Measurements from ENCODE around the gene PEX11G. TPM values are rescaled to one million over a fixed set of nuclear protein-coding genes. Genes with fewer than 3 reads are reported as not detected.
"Not testable (repeated sequence)": the region's sequence is repeated elsewhere in the genome, so short reads cannot be mapped to it uniquely, and the experiment has no call there.

The PEX11G gene
- total and polyA plus RNA-seq, 8 donors = 1.5 to 6.8 (median 2.5) TPM

GRCh38 chr19:7456964-7457541 lies 31.8 kb downstream of the PEX11G start:
- Histone ChIP-seq H3K4me3 (no peak overlapping the region), H3K9me3 (no peaks in the 10 kb centered on the region), H3K27me3 (no peaks in the 10 kb centered on the region), H3K27ac (no peak overlapping the region), H3K4me1 (no peaks in the 10 kb centered on the region), H3K36me3 (peaks cover 2 to 52% (median 21%) of the 10 kb centered on the region in 3 donors)
- WGBS, 2 donors = 97 to 99% methylated on average over 11 of the region's 11 CpGs
- no peak for DNase-seq
- intact Hi-C loops (cut with DNase I) = no loop called here
- no peak for ATAC-seq
- TF ChIP-seq CTCF (IDR thresholded peaks at IDR 0.05) = no peak
- FAIRE-seq = no peak

GRCh38 chr19:7455600-7456296 lies 33.1 kb downstream of the PEX11G start:
- no peak overlapping the region for H3K4me3 ChIP-seq
- no peaks in the 10 kb centered on the region for H3K27me3 ChIP-seq
- FAIRE-seq (no peak), ATAC-seq (no peak), DNase-seq (no peak)
- WGBS, 2 donors = 96 to 97% methylated on average over 14 of the region's 14 CpGs
- intact Hi-C loops (cut with DNase I) = no loop called here
- H3K27ac ChIP-seq = no peak overlapping the region
- peaks cover 2 to 47% (median 16%) of the 10 kb centered on the region in 3 donors for H3K36me3 ChIP-seq
- H3K9me3 ChIP-seq = no peaks in the 10 kb centered on the region
- no peaks in the 10 kb centered on the region for H3K4me1 ChIP-seq
- no peak for TF ChIP-seq CTCF (IDR thresholded peaks at IDR 0.05)

GRCh38 chr19:7454998-7455397 lies 33.8 kb downstream of the PEX11G start:
- 96 to 97% methylated on average over 8 of the region's 8 CpGs for WGBS, 2 donors
- no peaks in the 10 kb centered on the region for H3K4me1 ChIP-seq
- no peak overlapping the region for H3K4me3 ChIP-seq
- no peak overlapping the region for H3K27ac ChIP-seq
- DNase-seq = no peak
- no peaks in the 10 kb centered on the region for H3K27me3 ChIP-seq
- intact Hi-C loops (cut with DNase I) = no loop called here
- TF ChIP-seq CTCF (IDR thresholded peaks at IDR 0.05) = no peak
- no peaks in the 10 kb centered on the region for H3K9me3 ChIP-seq
- FAIRE-seq = no peak
- ATAC-seq = no peak
- peaks cover 2 to 44% (median 13%) of the 10 kb centered on the region in 3 donors for H3K36me3 ChIP-seq

GRCh38 chr19:7450243-7451223 lies 38.3 kb downstream of the PEX11G start:
- no peaks in the 10 kb centered on the region for H3K27me3 ChIP-seq
- WGBS, 2 donors = 85 to 87% methylated on average over 53 of the region's 53 CpGs
- H3K4me3 ChIP-seq = no peak overlapping the region
- H3K36me3 ChIP-seq = peaks cover 0 to 52% (median 2%) of the 10 kb centered on the region in 3 donors
- ATAC-seq (peak in 2 of 4 donors; percentile 23 to 30), DNase-seq (no peak), FAIRE-seq (peak; percentile 97)
- H3K9me3 ChIP-seq = no peaks in the 10 kb centered on the region
- no peak overlapping the region for H3K27ac ChIP-seq
- H3K4me1 ChIP-seq = no peaks in the 10 kb centered on the region
- intact Hi-C loops (cut with DNase I) = no loop called here
- TF ChIP-seq CTCF (IDR thresholded peaks at IDR 0.05) = no peak

GRCh38 chr19:7449391-7450070 lies 39.3 kb downstream of the PEX11G start:
- FAIRE-seq = not testable (repeated sequence)
- 98 to 99% methylated on average over 6 of the region's 6 CpGs for WGBS, 2 donors

More at GRCh38 chr19:7449391-7450070, 39.3 kb downstream of the PEX11G start:
- H3K27ac ChIP-seq; H3K27me3 ChIP-seq; intact Hi-C loops (cut with DNase I); DNase-seq; H3K4me1 ChIP-seq; H3K4me3 ChIP-seq; H3K9me3 ChIP-seq; ATAC-seq: not testable (repeated sequence)
- H3K36me3 ChIP-seq = peaks cover 2 to 62% (median 9%) of the 10 kb centered on the region in 3 donors

All from pancreas (tissue), 10 donors.